Peyer's patch (tissue), 4 donors: Measurements from ENCODE around the gene PTGR3. TPM values are rescaled to one million over a fixed set of nuclear protein-coding genes. Genes with fewer than 3 reads are reported as not detected.
A peak's percentile ranks its signal among the peaks of the same experiment; 100 is the strongest.

ENCODE experiments used
- DNase-seq, 3 donors: peaks; one replicate each; pipeline ENCODE4 v3.0.0-alpha.2; 2017 to 2019
- H3K27ac ChIP-seq, 4 donors: fragments of 200-600 bp; sonication (generic); one replicate each; pipeline ENCODE4 v1.5.1; 2016 to 2019
- H3K27me3 ChIP-seq, 2 donors: fragments of 200-600 bp; sonication (generic); one replicate each; pipeline ENCODE4 v1.5.1; 2019
- H3K36me3 ChIP-seq, 3 donors: fragments of 200-600 bp; sonication (generic); one replicate each; pipeline ENCODE4 v1.5.1; 2016 to 2019
- H3K4me1 ChIP-seq, 4 donors: fragments of 200-600 bp; sonication (generic); one replicate each; pipeline ENCODE4 v1.5.1; 2016 to 2019
- H3K4me3 ChIP-seq, 4 donors: fragments of 200-600 bp; sonication (generic); 1 replicate in 3 of 4; 2 replicates in 1 of 4; pipeline ENCODE4 v1.5.1; 2016 to 2019; ENCODE audit warnings: mild to moderate bottlenecking in 1 of 4
- H3K9me3 ChIP-seq, 4 donors: fragments of 200-600 bp; sonication (generic); one replicate each; pipeline ENCODE4 v1.5.1; 2016 to 2019; ENCODE audit warnings: mild to moderate bottlenecking in 1 of 4
- POLR2A ChIP-seq, 2 donors: fragments of 450-650 bp; IDR thresholded peaks; one replicate each; pipeline ENCODE4 v1.5.1; 2017; ENCODE audit warnings: antibody characterized with exemption in 2 of 2, mild to moderate bottlenecking in 2 of 2, moderate library complexity in 2 of 2
- total RNA-seq, 4 donors: library from RNA; depleted of rRNA; stranded (reverse); fragments of >200 nt; gene quantifications; one replicate each; pipeline ENCODE4 v1.1.0, GENCODE V29; 2016
- TF ChIP-seq, protein P1 (sequence below), 6 experiments: fragments of 450-650 bp in 4 of 6; fragments of 200-600 bp in 2 of 6; sonication (generic) in 1 of 6; IDR thresholded peaks; one replicate each; pipeline ENCODE4 v1.5.1; 2017 to 2019; ENCODE audit warnings: antibody characterized with exemption in 6 of 6, mild to moderate bottlenecking in 3 of 6, moderate library complexity in 1 of 6

PTGR3 gene
- total RNA-seq, 4 donors from 2014 or later, result 19.6 to 24.1 (median 20.8) TPM

DNA sequence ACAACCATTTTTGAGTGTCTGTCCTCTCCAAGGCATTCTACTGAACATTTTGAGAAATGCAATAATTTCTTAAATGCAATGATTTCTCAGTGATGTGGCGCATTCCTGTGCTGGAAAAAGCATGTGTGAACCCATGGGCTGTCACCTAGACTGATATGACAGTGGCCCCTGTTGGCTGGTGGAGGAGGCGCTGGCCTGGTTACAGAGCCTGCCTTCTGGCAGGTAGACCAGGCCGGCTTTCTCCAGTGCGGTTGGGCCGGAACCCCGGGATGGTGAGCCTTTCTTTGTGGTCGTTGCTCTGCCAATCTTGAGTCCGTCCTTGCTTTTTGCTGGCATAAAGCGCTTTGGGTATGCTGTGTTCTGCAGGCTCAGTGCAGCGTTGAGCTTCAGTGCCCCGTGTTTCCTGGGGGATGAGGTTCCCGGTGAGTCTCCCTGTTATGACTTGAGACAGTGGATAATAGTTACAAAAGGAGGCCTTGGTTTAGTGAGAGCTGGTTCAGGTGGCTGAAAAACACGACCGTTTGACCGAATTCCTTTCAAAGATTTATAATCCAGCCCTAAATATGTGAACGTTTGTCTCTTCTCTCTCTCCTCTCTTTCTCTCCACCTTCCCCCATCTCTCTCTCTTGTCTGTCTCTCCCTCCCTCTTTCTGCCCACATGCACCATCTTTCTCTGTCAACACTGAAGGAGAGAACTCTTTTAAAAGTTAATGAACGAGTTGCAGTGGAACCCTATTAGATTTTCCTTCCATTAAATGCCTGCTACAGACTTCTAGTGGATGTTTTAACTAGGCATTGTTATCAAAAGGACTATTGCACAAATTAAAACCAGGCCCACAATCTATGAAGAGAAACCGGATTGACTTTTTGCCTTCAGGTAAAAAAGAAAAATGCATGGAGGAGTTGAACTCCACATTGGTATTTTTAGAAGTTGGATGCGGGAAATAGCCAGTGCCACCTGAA, 35.7 kb upstream of the PTGR3 start:
- Histone ChIP-seq H3K9me3 (no peaks in the 10 kb centered on the region), H3K36me3 (no peaks in the 10 kb centered on the region), H3K27ac (no peak overlapping the region), H3K4me1 (peaks cover 4 to 17% (median 5%) of the 10 kb centered on the region in 4 donors), H3K4me3 (no peak overlapping the region), H3K27me3 (no peaks in the 10 kb centered on the region)
- DNase-seq, result no peak
- TF ChIP-seq POLR2A (IDR thresholded peaks at IDR 0.05), result no peak
- TF ChIP-seq, protein P1, sequence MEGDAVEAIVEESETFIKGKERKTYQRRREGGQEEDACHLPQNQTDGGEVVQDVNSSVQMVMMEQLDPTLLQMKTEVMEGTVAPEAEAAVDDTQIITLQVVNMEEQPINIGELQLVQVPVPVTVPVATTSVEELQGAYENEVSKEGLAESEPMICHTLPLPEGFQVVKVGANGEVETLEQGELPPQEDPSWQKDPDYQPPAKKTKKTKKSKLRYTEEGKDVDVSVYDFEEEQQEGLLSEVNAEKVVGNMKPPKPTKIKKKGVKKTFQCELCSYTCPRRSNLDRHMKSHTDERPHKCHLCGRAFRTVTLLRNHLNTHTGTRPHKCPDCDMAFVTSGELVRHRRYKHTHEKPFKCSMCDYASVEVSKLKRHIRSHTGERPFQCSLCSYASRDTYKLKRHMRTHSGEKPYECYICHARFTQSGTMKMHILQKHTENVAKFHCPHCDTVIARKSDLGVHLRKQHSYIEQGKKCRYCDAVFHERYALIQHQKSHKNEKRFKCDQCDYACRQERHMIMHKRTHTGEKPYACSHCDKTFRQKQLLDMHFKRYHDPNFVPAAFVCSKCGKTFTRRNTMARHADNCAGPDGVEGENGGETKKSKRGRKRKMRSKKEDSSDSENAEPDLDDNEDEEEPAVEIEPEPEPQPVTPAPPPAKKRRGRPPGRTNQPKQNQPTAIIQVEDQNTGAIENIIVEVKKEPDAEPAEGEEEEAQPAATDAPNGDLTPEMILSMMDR (IDR thresholded peaks at IDR 0.05), result peak in 4 of 6 experiments; percentile 9 to 49 (median 38)

DNA sequence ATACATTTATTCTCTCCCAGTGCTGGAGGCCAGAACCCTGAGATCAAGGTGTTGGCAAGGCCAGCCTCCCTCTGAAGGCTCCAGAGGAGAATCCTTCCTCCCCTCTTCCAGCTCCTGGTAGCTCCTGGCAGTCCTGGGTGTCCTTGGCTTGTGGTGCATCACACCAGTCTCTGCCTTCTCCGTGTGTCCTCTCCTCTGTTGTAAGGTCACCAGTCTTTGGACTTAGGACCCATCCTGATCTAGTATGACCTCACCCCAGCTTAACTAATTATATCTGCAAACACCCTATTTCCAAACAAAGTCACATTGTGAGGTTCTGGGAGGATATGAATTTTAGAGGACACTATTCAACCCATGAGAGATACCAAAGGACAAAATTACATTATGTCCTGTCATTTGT, 32.8 kb upstream of the PTGR3 start:
- no peaks in the 10 kb centered on the region for H3K27me3 ChIP-seq
- no peak for DNase-seq
- no peaks in the 10 kb centered on the region for H3K36me3 ChIP-seq
- TF ChIP-seq, protein P1 (IDR thresholded peaks at IDR 0.05), result no peak
- TF ChIP-seq POLR2A (IDR thresholded peaks at IDR 0.05), result no peak
- H3K4me1 ChIP-seq, result peaks cover 0 to 4% (median 3%) of the 10 kb centered on the region in 4 donors
- H3K27ac ChIP-seq, result no peak overlapping the region
- no peaks in the 10 kb centered on the region for H3K9me3 ChIP-seq
- H3K4me3 ChIP-seq, result no peak overlapping the region

DNA sequence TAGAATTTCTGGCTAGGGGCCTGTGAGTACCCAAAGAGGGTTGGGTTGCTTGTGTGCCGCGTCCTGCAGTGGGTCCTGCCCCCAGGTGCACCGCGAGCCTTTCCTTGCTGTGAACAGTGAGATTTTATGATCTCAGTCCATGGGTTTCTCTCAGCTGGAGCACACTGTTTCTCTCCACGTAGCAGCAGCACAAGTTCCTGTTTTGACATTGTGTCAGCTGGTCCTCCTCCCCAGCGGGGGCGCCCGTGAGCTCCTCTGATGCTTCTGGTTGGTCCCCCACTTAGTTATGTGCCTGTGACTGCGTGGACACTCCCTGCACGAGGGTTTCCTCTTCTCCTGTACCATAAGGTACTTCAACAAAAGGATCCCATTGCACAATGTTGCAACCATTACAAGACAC, 31.5 kb upstream of the PTGR3 start:
- H3K4me1 ChIP-seq, result no peaks in the 10 kb centered on the region
- DNase-seq, result no peak
- H3K36me3 ChIP-seq, result no peaks in the 10 kb centered on the region
- no peak for TF ChIP-seq POLR2A (IDR thresholded peaks at IDR 0.05)
- TF ChIP-seq, protein P1 (IDR thresholded peaks at IDR 0.05), result no peak
- H3K27ac ChIP-seq, result no peak overlapping the region
- H3K27me3 ChIP-seq, result no peaks in the 10 kb centered on the region
- H3K4me3 ChIP-seq, result no peak overlapping the region
- H3K9me3 ChIP-seq, result no peaks in the 10 kb centered on the region

DNA sequence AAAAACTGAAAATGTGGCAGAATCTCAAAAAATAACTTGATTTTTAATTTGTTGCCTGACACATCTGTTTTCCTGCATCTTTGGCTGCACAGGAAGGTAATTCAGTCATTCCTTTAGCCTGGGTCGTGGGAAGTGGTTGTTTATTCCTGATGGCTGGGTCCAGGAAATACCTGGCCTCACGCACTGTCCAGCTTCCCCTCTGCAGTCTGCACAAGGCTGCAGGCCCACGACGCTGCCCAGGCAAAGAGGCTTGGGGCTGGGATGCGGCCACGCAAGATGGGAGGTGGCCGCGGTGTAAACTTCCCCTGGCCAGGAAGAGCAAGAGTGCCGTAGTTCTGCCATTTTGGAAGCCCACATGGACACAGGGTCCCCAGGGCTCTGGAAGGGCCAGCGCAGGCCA, 29.8 kb upstream of the PTGR3 start:
- H3K36me3 ChIP-seq, result peaks cover 0 to 5% (median 0%) of the 10 kb centered on the region in 3 donors
- H3K4me1 ChIP-seq, result no peaks in the 10 kb centered on the region
- H3K27ac ChIP-seq, result no peak overlapping the region
- no peak overlapping the region for H3K4me3 ChIP-seq
- no peak for TF ChIP-seq POLR2A (IDR thresholded peaks at IDR 0.05)
- TF ChIP-seq, protein P1 (IDR thresholded peaks at IDR 0.05), result no peak
- no peaks in the 10 kb centered on the region for H3K9me3 ChIP-seq
- no peak for DNase-seq
- no peaks in the 10 kb centered on the region for H3K27me3 ChIP-seq

DNA sequence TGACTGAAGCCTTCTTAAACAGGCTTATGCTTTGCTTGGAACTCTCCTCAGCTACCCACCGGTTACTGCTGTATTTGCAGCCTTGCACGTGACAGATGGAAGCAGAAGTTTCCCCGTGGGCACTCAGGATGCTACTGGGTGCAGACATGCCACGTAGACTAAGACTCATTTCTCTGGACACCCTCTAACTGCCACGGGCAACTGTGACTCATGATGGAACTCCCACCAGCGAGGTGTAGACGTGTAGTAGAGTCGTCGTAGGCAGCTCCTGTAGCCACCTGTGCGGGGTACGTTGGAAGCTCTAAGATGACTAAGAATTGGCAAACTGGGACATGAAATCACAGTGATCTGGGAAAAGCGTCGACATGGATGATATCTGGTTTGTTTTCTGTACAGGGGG, 29.2 kb upstream of the PTGR3 start:
- Histone ChIP-seq H3K27me3 (no peaks in the 10 kb centered on the region), H3K4me1 (no peaks in the 10 kb centered on the region), H3K27ac (no peak overlapping the region), H3K4me3 (no peak overlapping the region), H3K9me3 (no peaks in the 10 kb centered on the region), H3K36me3 (peaks cover 0 to 5% (median 0%) of the 10 kb centered on the region in 3 donors)
- DNase-seq, result no peak
- no peak for TF ChIP-seq POLR2A (IDR thresholded peaks at IDR 0.05)
- TF ChIP-seq, protein P1 (IDR thresholded peaks at IDR 0.05), result no peak
